ENCODE results near the gene FZD1.
"Not testable (repeated sequence)": the region's sequence is repeated elsewhere in the genome, so short reads cannot be mapped to it uniquely, and the experiment has no call there.

FZD1 gene

GRCh38 chr7:91299952-91300775, 35.9 kb downstream of the FZD1 start:
- no peak for DNase-seq

GRCh38 chr7:91302794-91303193, 38.6 kb downstream of the FZD1 start:
- no peak for DNase-seq

DNA sequence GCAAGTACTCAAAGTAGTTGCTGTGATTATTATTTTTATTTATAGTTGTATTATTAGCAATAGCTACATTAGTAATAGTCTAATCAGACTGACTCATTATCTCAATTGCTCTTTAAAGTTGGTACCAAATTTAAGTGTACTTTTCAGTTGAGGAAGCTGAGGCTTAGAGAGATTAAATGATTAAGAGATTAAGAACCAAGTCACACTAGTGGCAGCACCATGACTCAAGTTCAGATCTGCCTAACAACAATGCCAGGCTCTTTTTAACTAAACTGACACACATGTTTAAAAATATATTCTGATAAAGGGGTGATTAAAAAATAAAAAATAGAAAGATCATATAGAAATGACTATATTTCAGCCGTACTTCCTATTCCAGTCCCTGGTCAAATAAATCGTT, 42.0 kb downstream of the FZD1 start:
- DNase-seq = no peak

DNA sequence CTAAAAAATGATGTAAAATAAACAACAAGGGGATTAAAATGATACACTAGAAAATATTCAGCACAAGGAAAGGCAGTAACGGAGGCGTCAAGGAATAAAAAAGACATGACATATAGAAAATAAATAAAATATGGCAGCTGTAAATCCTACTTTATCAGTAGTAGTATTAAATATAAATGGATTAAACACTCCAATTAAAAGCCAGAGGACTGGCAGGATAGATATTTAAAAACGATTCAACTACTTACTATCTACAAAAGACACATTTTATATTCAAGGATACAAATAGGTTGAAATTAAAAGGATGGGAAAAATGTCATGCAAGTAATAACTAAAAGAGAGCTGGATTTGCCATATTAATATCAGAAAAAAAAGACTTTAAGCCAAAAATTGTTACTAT, 43.2 kb downstream of the FZD1 start:
- DNase-seq = no peak

DNA sequence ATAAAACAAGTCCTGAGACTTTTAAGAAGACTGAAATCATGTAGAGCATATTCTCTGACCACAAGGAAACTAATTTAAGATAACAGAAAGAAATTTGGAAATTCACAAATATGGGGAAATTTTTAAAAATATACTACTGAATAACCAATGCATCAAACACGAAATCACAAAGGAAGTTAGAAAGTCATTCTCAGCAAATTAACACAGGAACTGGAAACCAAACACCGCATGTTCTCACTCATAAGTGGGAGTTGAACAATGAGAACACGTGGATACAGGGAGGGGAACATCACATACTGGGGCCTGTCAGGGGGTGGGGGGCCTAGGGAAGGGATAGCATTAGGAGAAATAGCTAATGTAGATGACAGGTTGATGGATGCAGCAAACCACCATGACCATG, 44.0 kb downstream of the FZD1 start:
- DNase-seq = not testable (repeated sequence)

GRCh38 chr7:91310830-91311460, 46.7 kb downstream of the FZD1 start:
- DNase-seq = no peak

DNA sequence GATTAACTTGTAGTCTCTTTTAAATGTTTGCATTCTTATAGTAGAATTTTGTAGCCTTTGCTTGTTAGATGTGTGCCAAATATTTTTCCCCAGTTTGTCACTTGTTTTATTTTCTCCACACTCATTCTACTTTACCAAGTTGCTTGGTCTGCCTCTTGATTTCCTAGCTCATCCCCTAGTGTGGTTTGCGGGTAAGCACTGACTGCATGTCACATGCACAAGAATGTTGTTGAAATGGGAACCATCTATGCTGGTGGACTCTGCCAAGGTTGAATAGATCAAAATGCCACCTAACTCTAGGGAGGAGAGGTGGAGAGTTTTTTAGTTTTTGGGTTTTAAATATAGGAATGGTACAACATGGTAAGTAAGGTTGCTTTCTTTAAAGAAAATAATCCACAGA, 47.6 kb downstream of the FZD1 start:
- no peak for DNase-seq

DNA sequence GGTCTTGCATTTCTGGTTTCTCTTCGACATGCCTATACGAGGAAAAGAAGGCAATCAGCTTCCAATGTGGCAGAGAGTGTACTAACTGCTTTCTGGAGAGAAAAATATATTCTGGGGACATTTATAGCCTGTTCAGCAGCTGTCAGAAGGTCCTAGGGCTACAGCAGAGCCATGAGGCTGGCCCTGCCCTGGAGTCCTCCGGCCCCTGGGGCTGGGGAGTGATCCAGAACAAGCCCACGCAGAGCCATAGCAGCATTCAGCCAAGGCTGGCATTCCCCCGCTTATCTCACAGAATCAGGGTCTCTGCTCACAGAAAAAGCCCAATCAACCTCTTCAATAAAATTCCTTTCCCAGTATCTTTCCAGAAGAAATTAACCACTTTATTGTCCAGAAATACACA, 48.9 kb downstream of the FZD1 start:
- no peak for DNase-seq

DNA sequence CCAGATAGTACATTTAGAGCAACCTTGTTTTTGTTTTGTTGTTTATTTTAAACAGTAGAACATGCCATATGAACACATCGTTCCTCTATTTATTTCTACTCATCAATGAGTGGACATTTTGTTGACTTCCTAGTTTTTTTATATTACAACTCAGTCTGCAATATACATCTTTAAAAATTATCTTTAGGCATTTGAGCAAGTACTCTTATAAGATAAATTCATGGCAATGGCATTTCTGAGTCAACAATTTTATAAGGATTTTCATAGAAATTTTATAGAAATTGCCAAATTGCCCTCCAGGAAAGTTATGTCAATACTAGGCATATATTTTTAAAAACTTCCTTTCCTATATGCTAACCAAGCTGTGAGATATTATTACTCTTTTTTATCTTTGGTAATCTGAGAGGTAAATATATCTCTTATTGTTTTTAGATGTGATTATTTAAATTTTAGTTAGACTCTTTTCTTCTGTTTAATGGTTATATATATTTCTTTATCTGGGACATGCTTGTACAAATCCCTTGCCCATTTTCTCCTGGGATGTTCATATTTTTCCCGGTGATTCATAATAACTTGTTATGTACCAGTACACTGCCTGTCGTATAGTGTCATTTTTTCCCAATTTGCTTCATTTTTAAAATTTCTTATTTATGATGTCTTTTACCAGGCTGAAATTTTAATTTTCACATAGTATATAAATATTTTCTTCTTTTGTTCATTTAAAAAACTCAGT, 50.5 kb downstream of the FZD1 start:
- no peak for DNase-seq

DNA sequence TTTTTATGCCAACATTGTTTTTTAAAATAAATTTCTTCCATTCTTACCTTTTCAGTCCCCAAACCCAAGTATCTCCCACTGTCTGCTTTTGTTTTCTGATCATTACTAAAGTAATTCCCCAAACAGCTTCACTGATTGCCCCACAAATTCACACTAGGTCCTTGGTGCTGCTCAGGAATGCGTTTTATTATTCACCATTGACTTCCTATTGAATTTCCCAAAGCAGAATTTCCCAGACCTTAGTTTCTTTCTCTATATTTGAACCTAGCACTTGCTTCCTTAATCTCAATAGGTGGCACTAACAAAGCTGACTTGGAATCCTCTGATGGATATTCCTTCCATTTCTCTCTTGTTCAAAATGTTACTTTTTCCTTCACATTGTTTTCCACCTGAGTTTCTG, 52.2 kb downstream of the FZD1 start:
- no peak for DNase-seq

- no peak for DNase-seq
Measured at GRCh38 chr7:91319351-91319750, 55.1 kb downstream of the FZD1 start.

DNA sequence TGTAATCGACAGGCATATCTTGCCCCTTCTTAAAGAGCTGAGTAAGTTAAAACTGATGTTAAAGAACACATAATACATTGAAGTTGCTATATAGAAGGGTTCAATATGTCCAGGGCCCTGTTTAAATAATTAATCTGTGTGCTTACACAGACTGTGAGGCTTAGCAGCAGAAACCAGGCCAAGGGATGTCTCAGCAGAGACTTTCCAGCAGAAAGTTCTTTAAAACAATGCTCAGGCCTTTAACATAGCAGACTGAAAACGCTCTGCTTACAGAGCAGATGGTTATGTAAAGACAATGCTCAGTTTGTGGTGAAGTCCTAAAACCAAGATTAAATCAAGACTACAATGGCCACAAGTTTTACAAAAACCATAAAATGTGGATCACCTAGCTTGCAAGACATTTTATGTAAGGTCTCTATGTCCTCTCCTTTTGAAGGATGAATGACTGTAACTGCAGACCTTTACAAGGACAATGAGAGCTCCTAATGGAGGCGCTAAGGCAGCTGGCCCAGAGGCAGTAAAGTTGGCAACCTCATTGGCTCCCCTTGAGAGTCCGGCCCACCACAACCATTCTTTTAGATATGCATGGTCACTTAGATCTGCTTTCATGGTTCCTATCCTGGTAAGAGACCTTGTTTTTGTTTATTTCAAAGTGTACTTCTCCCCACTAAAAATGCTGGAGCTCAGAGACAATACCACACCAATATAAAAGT, 56.3 kb downstream of the FZD1 start:
- no peak for DNase-seq

Data from NCI-H69 (cell line).